Muscle of leg (tissue), 16 donors: Measurements from ENCODE around the gene RER1. TPM values are rescaled to one million over a fixed set of nuclear protein-coding genes. Genes with fewer than 3 reads are reported as not detected.

Experiments
- DNase-seq: peaks from one replicate; pipeline ENCODE4 v3.0.0; 2013
- H3K27ac ChIP-seq: one replicate; pipeline ENCODE4 v1.5.1; 2013; ENCODE audit warnings: mild to moderate bottlenecking, low read length, control low read depth
- H3K27me3 ChIP-seq: one replicate; pipeline ENCODE4 v1.6.1; 2013; ENCODE audit warnings: low read length; ENCODE audit not compliant: control insufficient read depth, insufficient read depth
- H3K36me3 ChIP-seq: one replicate; pipeline ENCODE4 v1.6.1; 2013; ENCODE audit warnings: low read length; ENCODE audit not compliant: control insufficient read depth, insufficient read depth
- H3K4me1 ChIP-seq: one replicate; pipeline ENCODE4 v1.6.1; 2013; ENCODE audit warnings: low read length; ENCODE audit not compliant: control insufficient read depth, insufficient read depth
- H3K4me3 ChIP-seq: one replicate; pipeline ENCODE4 v1.5.1; 2013; ENCODE audit warnings: low read length, control low read depth
- H3K9me3 ChIP-seq: replicated peaks from 2 replicates; pipeline ENCODE4 v1.6.1; 2013; ENCODE audit warnings: low read depth, low read length; ENCODE audit not compliant: control insufficient read depth
- WGBS: methylation state at CpG from one replicate; pipeline ENCODE4 v1.1.5; 2013; ENCODE audit warnings: missing lambda C conversion rate; ENCODE audit not compliant: insufficient coverage; 5-methylcytosine and 5-hydroxymethylcytosine counted together
- long read RNA-seq, 11 donors: transcript quantifications; one replicate each; lab custom pipeline, GENCODE V29; 2026
- polyA plus RNA-seq, 8 donors: library from polyadenylated mRNA; unstranded; fragments of 120-200 nt; gene quantifications; one replicate each; pipeline versions ENCODE4 v1.2.1 to v1.2.3, GENCODE V29; 2013; ENCODE audit warnings: inconsistent platforms in 1 of 8, low replicate concordance in 1 of 8; ENCODE audit not compliant: insufficient read length in 8 of 8, insufficient read depth in 1 of 8
- total RNA-seq: library from RNA; stranded (reverse); fragments of 120-200 nt; gene quantifications from one replicate; pipeline ENCODE4 v1.2.4, GENCODE V29; 2013

RER1 gene
- 57.5 TPM for total RNA-seq
- polyA plus RNA-seq = 10 to 100 TPM; 66.7 to 86.6 (median 72.1) TPM
- long read RNA-seq, donor 1, transcript RER1-209 (7 exons, 3,044 nt) = major isoform, 13 of 14 reads
- long read RNA-seq, donor 1, partial matches to known transcripts = 0 of 14 reads
- long read RNA-seq, donor 1, other reads (novel, unspliced or antisense) = 0 of 14 reads
- long read RNA-seq, donor 2, partial matches to known transcripts = 0 of 2 reads
- long read RNA-seq, donor 2, other reads (novel, unspliced or antisense) = 0 of 2 reads
- long read RNA-seq, donor 3, transcript RER1-209 (7 exons, 3,044 nt) = major isoform, 24 of 26 reads
- long read RNA-seq, donor 3, partial matches to known transcripts = 0 of 26 reads
- long read RNA-seq, donor 3, other reads (novel, unspliced or antisense) = 0 of 26 reads
- long read RNA-seq, donor 4, transcript RER1-209 (7 exons, 3,044 nt) = major isoform, 19 of 22 reads
- long read RNA-seq, donor 4, partial matches to known transcripts = 0 of 22 reads
- long read RNA-seq, donor 4, other reads (novel, unspliced or antisense) = 0 of 22 reads
- long read RNA-seq, donor 5, transcript RER1-209 (7 exons, 3,044 nt) = major isoform, 57 of 74 reads
- long read RNA-seq, donor 5, partial matches to known transcripts = 8 of 74 reads
- long read RNA-seq, donor 5, other reads (novel, unspliced or antisense) = 0 of 74 reads
- long read RNA-seq, donor 6, transcript RER1-209 (7 exons, 3,044 nt) = major isoform, 50 of 57 reads
- long read RNA-seq, donor 6, partial matches to known transcripts = 0 of 57 reads
- long read RNA-seq, donor 6, other reads (novel, unspliced or antisense) = 6 of 57 reads
- long read RNA-seq, donor 7, transcript RER1-209 (7 exons, 3,044 nt) = major isoform, 19 of 30 reads
- long read RNA-seq, donor 7, partial matches to known transcripts = 0 of 30 reads
- long read RNA-seq, donor 7, other reads (novel, unspliced or antisense) = 5 of 30 reads
- long read RNA-seq, donor 8, transcript RER1-209 (7 exons, 3,044 nt) = major isoform, 23 of 26 reads
- long read RNA-seq, donor 8, partial matches to known transcripts = 0 of 26 reads
- long read RNA-seq, donor 8, other reads (novel, unspliced or antisense) = 0 of 26 reads
- long read RNA-seq, donor 9, transcript RER1-209 (7 exons, 3,044 nt) = major isoform, 16 of 24 reads
- long read RNA-seq, donor 9, partial matches to known transcripts = 0 of 24 reads
- long read RNA-seq, donor 9, other reads (novel, unspliced or antisense) = 5 of 24 reads
- long read RNA-seq, donor 10, transcript RER1-209 (7 exons, 3,044 nt) = major isoform, 36 of 53 reads
- long read RNA-seq, donor 10, partial matches to known transcripts = 0 of 53 reads
- long read RNA-seq, donor 10, other reads (novel, unspliced or antisense) = 14 of 53 reads
- long read RNA-seq, donor 11, transcript RER1-209 (7 exons, 3,044 nt) = major isoform, 28 of 32 reads
- long read RNA-seq, donor 11, partial matches to known transcripts = 0 of 32 reads
- long read RNA-seq, donor 11, other reads (novel, unspliced or antisense) = 0 of 32 reads

GRCh38 chr1:2391041-2391930, at the start of gene RER1, which contains the start of gene MORN1:
Gene RER1, plus strand, starts transcription at chr1:2391841. Its CDS starts 3,950 bp downstream, at chr1:2395791.
Gene MORN1, minus strand, starts transcription at chr1:2391554. Its CDS starts 21 bp downstream, at chr1:2391533.
- Histone ChIP-seq H3K4me1 (peaks cover 24% of the 10 kb centered on the region), H3K27ac (peak within 1 kb of the TSS; percentile 20), H3K36me3 (peaks cover 50% of the 10 kb centered on the region), H3K27me3 (no peaks in the 10 kb centered on the region), H3K9me3 (no peaks in the 10 kb centered on the region), H3K4me3 (peak within 1 kb of the TSS; percentile 80)
- WGBS = under 1% methylated on average over 103 of the region's 103 CpGs
- peak; percentile 100 for DNase-seq

GRCh38 chr1:2342384-2343022, 49.1 kb upstream of the RER1 start:
- WGBS = 68% methylated on average over 16 of the region's 21 CpGs
- DNase-seq = no peak
- no peak overlapping the region for H3K4me3 ChIP-seq
- peaks cover 21% of the 10 kb centered on the region for H3K4me1 ChIP-seq
- H3K36me3 ChIP-seq = no peaks in the 10 kb centered on the region
- H3K27ac ChIP-seq = no peak overlapping the region
- H3K27me3 ChIP-seq = no peaks in the 10 kb centered on the region
- H3K9me3 ChIP-seq = no peaks in the 10 kb centered on the region

GRCh38 chr1:2343023-2343935, 48.4 kb upstream of the RER1 start:
- no peak for DNase-seq
- WGBS = 71% methylated on average over 29 of the region's 39 CpGs
- H3K36me3 ChIP-seq = no peaks in the 10 kb centered on the region
- H3K9me3 ChIP-seq = no peaks in the 10 kb centered on the region
- H3K27ac ChIP-seq = peak overlapping the region; percentile 20
- peaks cover 18% of the 10 kb centered on the region for H3K4me1 ChIP-seq
- H3K4me3 ChIP-seq = no peak overlapping the region
- H3K27me3 ChIP-seq = no peaks in the 10 kb centered on the region

GRCh38 chr1:2344121-2344681, 47.4 kb upstream of the RER1 start:
- WGBS = 81% methylated on average over 21 of the region's 24 CpGs
- Histone ChIP-seq H3K27ac (no peak overlapping the region), H3K36me3 (no peaks in the 10 kb centered on the region), H3K4me3 (no peak overlapping the region), H3K4me1 (peaks cover 23% of the 10 kb centered on the region), H3K9me3 (no peaks in the 10 kb centered on the region), H3K27me3 (no peaks in the 10 kb centered on the region)
- DNase-seq = no peak

GRCh38 chr1:2344744-2345296, 46.8 kb upstream of the RER1 start:
- 87% methylated on average over 29 of the region's 29 CpGs for WGBS

GRCh38 chr1:2345297-2346075, 46.2 kb upstream of the RER1 start:
- Histone ChIP-seq H3K27me3 (no peaks in the 10 kb centered on the region), H3K4me1 (peaks cover 26% of the 10 kb centered on the region), H3K27ac (no peak overlapping the region), H3K4me3 (no peak overlapping the region), H3K9me3 (no peaks in the 10 kb centered on the region), H3K36me3 (no peaks in the 10 kb centered on the region)
- WGBS = 85% methylated on average over 23 of the region's 24 CpGs
- no peak for DNase-seq

More at GRCh38 chr1:2344744-2345296, 46.8 kb upstream of the RER1 start:
- peaks cover 24% of the 10 kb centered on the region for H3K4me1 ChIP-seq
- no peak overlapping the region for H3K27ac ChIP-seq
- no peak overlapping the region for H3K4me3 ChIP-seq
- no peaks in the 10 kb centered on the region for H3K9me3 ChIP-seq
- no peak for DNase-seq
- no peaks in the 10 kb centered on the region for H3K36me3 ChIP-seq
- H3K27me3 ChIP-seq = no peaks in the 10 kb centered on the region

- Histone ChIP-seq H3K36me3 (no peaks in the 10 kb centered on the region), H3K4me3 (no peak overlapping the region), H3K27ac (no peak overlapping the region), H3K27me3 (no peaks in the 10 kb centered on the region), H3K9me3 (no peaks in the 10 kb centered on the region), H3K4me1 (peaks cover 31% of the 10 kb centered on the region)
- DNase-seq = no peak
- WGBS = 91% methylated on average over 9 of the region's 17 CpGs
Measured at GRCh38 chr1:2346691-2347408, 44.8 kb upstream of the RER1 start.
